Endothelial cell of umbilical vein (primary cell): ENCODE results near the gene ACER1.

Experiments used
- POLR2A ChIP-seq: IDR thresholded peaks from 2 replicates; pipeline ENCODE4 v1.6.1; 2012; ENCODE audit warnings: low read depth, mild to moderate bottlenecking, control low read depth, low read length
- TF ChIP-seq, protein P1 (sequence below), 2 donors: IDR thresholded peaks; 1 replicate in 1 of 2; 2 replicates in 1 of 2; pipeline ENCODE4 v1.5.1; 2011; ENCODE audit warnings: low read length in 2 of 2, mild to moderate bottlenecking in 2 of 2, moderate library complexity in 2 of 2, control low read depth in 1 of 2, inconsistent platforms in 1 of 2, low read depth in 1 of 2; ENCODE audit not compliant: insufficient read depth in 1 of 2; ENCODE audit errors: extremely low read depth in 1 of 2

DNA sequence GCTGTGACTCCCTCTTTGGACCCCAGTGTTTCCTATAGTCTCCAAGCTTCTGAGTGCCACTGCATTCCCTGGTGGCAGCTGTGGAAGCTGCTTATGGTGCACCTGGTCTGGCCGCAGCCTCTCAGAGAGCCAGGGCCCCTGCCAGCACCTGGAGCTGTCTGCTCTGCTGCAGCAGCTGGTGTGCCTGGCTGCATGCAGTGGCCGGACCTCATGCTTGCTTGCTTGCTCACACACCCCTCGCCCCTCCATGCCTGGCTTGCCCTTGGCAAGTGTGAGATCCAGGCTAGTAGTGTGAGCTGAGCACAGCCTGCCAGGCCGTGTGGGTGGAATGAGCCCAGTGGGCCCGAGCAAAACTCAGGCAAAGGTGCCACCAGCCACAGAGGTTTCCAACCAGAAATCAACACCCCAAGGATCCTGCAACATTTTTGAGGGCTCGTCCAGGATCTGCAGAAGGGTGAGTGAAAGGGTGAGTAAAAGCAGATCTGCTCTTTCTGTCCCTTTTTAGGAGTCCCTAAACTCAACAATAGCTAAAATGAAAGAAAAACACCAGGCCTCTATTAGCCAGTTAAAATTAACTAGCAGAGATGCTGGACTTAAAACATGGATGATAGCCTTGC is 46.0 kb downstream of the ACER1 start:
- TF ChIP-seq, protein P1, sequence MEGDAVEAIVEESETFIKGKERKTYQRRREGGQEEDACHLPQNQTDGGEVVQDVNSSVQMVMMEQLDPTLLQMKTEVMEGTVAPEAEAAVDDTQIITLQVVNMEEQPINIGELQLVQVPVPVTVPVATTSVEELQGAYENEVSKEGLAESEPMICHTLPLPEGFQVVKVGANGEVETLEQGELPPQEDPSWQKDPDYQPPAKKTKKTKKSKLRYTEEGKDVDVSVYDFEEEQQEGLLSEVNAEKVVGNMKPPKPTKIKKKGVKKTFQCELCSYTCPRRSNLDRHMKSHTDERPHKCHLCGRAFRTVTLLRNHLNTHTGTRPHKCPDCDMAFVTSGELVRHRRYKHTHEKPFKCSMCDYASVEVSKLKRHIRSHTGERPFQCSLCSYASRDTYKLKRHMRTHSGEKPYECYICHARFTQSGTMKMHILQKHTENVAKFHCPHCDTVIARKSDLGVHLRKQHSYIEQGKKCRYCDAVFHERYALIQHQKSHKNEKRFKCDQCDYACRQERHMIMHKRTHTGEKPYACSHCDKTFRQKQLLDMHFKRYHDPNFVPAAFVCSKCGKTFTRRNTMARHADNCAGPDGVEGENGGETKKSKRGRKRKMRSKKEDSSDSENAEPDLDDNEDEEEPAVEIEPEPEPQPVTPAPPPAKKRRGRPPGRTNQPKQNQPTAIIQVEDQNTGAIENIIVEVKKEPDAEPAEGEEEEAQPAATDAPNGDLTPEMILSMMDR (IDR thresholded peaks at IDR 0.05; ENCODE audit: extremely low read depth in 1 of 2, insufficient read depth in 1 of 2, low read depth in 1 of 2, low read length in 2 of 2): no peak
- no peak for TF ChIP-seq POLR2A
